ENCODE measurements around the gene CENPM.

The CENPM gene

DNA sequence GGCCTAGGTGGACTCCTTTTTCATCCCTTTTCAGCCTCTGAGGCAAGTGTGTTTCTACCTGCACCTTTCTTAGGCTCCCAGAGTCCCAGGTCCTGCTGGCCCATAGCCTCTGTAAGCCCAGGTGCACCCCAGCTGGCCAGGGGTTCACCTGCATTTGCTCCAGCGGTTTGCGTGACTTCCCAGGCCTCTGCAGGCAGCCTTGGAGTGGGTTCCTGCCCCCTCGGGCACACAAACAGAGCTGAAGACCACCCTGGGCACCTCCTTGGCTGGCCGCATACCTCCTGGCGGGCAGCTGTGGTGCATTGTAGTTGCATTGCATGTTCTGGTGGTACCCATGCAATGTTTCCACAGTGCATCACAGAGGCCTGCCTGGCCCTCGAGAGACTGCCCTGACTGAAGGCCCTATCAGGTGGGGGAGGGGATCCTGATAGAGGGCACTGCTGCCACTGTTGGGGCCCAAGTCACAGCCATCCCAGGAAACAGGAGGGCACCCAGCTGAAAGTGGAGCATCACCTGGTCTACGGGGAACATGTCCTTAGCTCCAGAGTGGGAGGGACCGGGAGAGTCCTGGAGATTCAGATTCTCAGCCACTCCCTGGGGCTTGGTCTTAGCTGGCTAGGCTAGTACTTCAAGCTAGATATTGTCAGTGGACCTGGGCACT lies 46.2 kb downstream of the CENPM start:
- DNase-seq (ENCODE audit: low read depth, low spot score): no peak

DNA sequence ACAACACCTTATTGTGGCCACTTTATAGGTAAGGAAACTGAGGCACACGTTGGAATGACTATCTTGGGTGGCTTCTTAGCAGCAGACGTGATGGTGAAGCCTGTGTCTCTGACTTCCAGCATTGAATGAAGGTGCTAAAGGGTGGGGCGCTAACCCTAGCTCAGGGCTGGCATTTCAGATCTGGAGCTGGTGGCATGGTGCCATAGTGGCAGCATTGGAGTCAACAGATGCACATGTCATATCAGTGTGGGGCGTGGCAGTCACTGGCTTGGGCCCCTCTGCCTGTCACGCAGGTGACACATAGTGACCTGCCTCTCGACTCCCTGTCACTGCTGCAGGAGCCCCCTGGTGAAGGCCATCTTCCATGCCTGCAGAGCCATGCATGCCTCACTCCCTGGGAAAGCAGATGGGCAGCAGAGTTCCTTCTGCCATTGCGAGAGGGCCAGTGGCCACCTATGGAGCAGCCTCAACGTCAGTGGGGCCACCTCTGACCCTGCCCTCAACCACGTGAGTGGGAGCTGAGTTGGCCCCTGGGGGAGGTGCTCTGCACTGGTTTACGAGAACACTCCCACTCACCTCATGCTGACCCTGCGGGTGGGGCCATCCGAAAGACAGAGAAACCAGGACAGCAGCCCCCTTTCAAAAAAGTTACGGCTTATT lies 46.8 kb downstream of the CENPM start:
- no peak for DNase-seq (ENCODE audit: low read depth, low spot score)

DNA sequence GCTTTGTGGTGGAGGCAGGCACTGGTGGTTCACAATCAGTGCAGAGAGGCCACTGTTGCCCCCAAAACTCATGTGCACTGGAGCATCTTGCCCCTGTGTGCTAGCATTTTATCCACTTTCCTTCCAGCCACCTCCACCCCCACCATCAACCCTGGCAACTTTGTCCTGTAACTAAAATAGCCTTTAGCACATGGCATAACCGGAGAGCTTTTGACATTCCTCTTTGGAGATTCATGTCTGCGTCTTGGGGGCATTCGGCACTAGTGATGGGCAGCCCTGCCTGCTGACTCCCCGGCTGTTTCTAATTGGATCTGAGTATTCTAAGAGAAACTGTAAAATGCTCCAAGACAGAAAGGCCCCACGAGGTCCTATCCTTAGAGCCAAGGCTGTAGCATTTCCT lies 47.8 kb downstream of the CENPM start:
- DNase-seq (ENCODE audit: low read depth, low spot score): no peak

DNA sequence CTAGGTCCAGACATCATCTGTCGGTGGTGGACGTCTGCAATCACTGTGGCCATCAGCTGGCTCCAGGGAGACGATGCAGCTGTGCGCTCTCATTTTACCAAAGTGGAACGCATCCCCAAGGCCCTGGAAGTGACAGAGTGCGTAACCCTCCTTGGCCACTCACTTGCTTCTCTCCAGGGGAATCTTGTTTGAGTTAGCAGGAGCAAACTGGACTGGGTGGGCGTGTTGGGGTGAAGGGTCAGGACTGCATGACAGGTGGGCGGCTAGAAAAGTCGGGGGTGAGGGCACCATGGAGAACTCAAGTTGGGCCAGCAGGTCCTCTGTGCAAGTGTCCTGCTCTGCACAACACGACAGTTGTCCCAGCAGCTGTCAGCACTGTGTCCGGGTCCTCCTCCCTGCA lies 48.3 kb downstream of the CENPM start:
- DNase-seq (ENCODE audit: low read depth, low spot score): no peak

DNA sequence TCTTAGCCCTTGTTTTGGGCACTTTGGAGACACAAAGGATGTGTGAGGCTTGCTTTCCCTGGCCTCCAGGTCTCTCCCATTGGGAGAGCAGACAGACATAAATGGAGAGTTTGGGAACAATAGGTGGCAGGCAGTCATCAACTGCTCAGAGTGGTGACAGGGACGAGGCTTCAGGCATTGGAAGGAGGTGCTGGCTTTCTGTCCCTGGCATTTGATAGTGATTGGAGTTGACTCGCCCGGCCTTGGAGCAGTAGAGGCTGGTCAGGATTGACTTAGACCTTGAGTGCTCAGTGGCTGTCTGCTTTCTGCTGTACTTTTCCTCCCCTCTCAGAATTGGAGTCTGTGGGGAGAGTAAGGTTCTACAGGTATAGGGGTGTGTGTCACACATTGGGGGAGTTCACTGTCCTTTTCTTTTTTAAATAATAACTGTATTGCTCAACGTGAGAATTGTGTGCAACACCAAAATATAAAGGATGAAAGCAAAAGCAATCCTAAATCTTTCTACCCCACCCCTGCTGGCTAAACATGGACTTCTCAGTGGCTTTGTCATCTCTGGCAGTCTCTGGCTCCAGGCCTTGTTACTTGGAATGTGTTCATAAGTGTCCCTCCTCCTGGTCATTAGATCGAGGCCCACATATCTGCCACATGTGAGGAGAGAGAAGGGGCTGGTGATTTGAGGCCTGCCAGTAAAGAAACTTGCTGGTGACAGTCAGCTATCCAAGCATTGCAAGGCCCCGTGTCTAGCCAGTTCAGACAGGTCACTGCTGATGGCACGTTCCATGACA lies 53.2 kb downstream of the CENPM start:
- DNase-seq (ENCODE audit: low read depth, low spot score): no peak

DNA sequence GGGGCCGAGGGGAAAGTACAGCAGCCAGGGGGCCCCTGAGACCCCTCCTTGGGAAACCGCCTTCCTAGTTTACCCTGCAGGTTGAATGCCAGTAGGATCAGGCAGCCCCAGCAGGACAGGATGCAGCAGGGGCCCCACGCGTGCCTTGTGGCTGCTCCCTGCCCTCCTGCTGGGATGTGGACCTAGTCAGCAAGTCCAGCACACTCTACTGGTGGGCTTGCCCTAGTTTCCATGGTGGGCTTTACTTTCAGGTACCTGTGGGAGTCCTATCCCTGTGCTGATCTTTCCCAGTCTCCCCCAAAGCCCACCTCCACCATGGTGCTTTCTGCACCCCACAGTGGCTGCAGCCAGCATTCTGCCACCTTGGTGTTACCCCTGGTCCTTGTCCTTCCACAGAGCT lies 54.2 kb downstream of the CENPM start:
- DNase-seq (ENCODE audit: low read depth, low spot score): no peak

DNA sequence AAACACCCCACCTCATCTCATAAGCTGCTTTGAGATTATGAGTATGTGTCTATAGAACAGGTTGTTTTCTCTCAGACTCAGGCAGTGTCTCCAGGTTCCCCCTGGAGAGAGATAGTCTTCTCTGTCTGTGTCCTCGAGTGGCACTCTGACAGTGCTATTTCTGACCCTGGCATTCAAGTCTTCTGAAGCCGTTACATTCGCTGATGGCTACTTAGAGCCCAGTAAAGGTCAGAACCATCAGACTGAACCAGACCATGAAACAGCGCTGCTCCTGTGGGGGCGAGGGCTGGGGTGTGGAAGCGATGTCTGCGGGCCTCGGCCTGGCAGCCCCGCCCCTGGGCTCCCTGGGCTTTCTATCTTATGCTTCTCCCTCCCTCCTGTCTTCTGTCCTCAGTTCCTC lies 55.5 kb downstream of the CENPM start:
- DNase-seq (ENCODE audit: low read depth, low spot score): no peak
